ENCODE data around the gene PRM1. TPM values are rescaled to one million over a fixed set of nuclear protein-coding genes. Genes with fewer than 3 reads are reported as not detected.

Gene PRM1
- total and polyA plus RNA-seq, 2 of the 13 experiments (the other 11 are each of a cell fraction or from before 2014, with no cell fraction given) = not detected

DNA sequence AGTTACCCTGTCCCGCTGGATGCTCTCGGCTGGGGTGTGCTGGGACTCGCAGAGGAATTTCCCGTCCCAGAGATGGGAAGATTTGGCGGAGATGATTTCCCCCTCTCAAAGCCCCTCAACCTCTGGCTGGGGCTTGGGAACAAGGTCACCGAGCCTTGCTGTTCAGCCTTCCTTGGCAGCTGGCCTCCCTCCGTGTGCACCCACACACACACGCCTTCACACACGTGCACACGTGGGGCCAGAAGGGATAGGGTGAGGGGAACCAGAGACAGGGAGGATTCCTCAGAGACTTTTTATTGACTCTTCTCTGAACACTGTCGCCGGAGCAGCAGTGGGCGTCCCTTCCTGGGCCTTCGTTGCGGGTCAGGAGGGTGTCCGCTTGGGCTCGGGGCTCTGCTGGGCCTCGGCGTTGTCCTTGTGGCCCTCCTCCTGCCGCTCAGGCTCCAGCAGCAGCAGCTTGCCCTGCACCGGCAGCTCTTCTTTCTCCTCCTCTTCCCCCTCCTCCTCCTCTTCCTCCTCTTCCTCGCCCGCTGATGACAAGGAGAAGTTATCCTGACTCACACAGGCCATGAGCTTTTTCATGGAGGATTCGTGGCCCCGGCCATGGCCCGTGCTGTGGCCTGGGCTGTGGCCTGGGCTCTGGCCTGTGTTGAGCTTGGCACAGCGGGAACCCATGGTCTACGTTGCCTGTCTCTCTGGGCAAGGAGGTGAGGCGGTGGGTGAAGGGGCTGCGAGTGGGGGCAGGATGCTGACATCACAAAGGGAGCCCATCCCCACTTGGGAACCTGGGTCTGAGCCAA is 8.0 kb downstream of the PRM1 start, which contains the start of gene PRM3 (continued):
- TF ChIP-seq FOSL2 (CRISPR knock-in tag; IDR thresholded peaks at IDR 0.05) (no peak), DR1 (CRISPR knock-in tag; IDR thresholded peaks at IDR 0.05) (no peak), YEATS4 (CRISPR knock-in tag; IDR thresholded peaks at IDR 0.05; ENCODE audit: borderline replicate concordance) (no peak), ZFP1 (CRISPR knock-in tag; IDR thresholded peaks at IDR 0.05) (no peak)
- TF ChIP-seq, protein P1, sequence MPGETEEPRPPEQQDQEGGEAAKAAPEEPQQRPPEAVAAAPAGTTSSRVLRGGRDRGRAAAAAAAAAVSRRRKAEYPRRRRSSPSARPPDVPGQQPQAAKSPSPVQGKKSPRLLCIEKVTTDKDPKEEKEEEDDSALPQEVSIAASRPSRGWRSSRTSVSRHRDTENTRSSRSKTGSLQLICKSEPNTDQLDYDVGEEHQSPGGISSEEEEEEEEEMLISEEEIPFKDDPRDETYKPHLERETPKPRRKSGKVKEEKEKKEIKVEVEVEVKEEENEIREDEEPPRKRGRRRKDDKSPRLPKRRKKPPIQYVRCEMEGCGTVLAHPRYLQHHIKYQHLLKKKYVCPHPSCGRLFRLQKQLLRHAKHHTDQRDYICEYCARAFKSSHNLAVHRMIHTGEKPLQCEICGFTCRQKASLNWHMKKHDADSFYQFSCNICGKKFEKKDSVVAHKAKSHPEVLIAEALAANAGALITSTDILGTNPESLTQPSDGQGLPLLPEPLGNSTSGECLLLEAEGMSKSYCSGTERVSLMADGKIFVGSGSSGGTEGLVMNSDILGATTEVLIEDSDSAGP (CRISPR knock-in tag; IDR thresholded peaks at IDR 0.05; ENCODE audit: borderline replicate concordance) = peak; percentile 72; the same call in 1 of the 2 replicates

DNA sequence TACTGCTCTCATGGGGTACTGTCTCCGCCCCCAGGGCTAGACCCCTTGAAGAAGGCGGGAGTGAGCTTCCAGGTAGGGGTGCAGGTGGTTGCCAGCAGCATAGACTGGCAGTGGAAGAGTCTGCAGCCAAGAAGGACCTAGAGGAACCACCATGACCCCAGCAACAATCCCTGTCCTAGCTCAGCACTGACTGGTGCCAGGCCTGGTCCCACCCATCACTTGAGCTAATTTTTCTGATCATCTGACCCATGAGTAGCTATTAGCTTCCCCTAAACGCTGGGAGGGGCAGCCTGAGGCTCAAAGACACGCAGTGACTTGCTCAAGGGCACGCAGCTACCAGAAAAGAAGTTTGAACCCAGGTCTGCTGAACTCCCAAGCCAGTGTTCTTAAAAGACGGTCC is 8.6 kb downstream of the PRM1 start:
- ChIA-PET POLR2A (interaction anchor here (2.9 to 14.0 kb wide), 2 partner anchors 15 to 25 kb away, joined by 31 to 351 read pairs; partner anchors contain the start of gene SOCS1), CTCF (ENCODE audit: low intra/inter-chr PET ratio, low total read pairs) (no interaction called here)
- Histone ChIP-seq H3K4me1 (ENCODE audit: insufficient read depth, low read length) (peaks cover 90% of the 10 kb centered on the region), H3K4me2 (ENCODE audit: low read depth, low read length) (no peak overlapping the region), H3K27me3 (ENCODE audit: control insufficient read depth in 1 of 2, insufficient read depth in 2 of 2, low read length in 2 of 2) (no peaks in the 10 kb centered on the region), H3K79me2 (ENCODE audit: insufficient read depth, low read length) (no peaks in the 10 kb centered on the region), H3K4me3 (replicated peaks in 1 of 3; ENCODE audit: insufficient read depth in 1 of 3, low read depth in 2 of 3, low read length in 3 of 3) (no peak overlapping the region), H3K36me3 (replicated peaks in 1 of 2; ENCODE audit: control insufficient read depth in 1 of 2, insufficient read depth in 2 of 2, low read length in 2 of 2) (no peaks in the 10 kb centered on the region), H4K20me1 (ENCODE audit: insufficient read depth, low read length) (no peaks in the 10 kb centered on the region), H3K27ac (ENCODE audit: extremely low read length, insufficient read depth, low read length) (peak overlapping the region; percentile 81), H3K9ac (ENCODE audit: insufficient read depth, low read depth, low read length) (no peak overlapping the region), H3K9me3 (ENCODE audit: low read length) (no peaks in the 10 kb centered on the region), H2AFZ (ENCODE audit: low read length) (no peak overlapping the region)
- in situ Hi-C loops (cut with HindIII; ENCODE audit: extremely low pct_ligation_motif_present, low pct_unique_long_range_greater_than_20kb) (no loop called here), intact Hi-C loops (cut with micrococcal nuclease; ENCODE audit: unreplicated experiment) (no loop called here)
- FAIRE-seq = no peak
- no peak for DNase-seq (ENCODE audit: low spot score)
- no peak for ATAC-seq
- no TSS peak for BruUV-seq (replicated peaks)
- 86% methylated on average over 6 of the region's 6 CpGs for WGBS (ENCODE audit: low lambda C conversion rate)
- no peak for TF ChIP-seq YY1 (IDR thresholded peaks at IDR 0.05; ENCODE audit: insufficient read depth, insufficient replicate concordance, low read depth, low read length)
- no peak for TF ChIP-seq KAT8 (CRISPR knock-in tag; IDR thresholded peaks at IDR 0.05)
- TF ChIP-seq, protein P2, sequence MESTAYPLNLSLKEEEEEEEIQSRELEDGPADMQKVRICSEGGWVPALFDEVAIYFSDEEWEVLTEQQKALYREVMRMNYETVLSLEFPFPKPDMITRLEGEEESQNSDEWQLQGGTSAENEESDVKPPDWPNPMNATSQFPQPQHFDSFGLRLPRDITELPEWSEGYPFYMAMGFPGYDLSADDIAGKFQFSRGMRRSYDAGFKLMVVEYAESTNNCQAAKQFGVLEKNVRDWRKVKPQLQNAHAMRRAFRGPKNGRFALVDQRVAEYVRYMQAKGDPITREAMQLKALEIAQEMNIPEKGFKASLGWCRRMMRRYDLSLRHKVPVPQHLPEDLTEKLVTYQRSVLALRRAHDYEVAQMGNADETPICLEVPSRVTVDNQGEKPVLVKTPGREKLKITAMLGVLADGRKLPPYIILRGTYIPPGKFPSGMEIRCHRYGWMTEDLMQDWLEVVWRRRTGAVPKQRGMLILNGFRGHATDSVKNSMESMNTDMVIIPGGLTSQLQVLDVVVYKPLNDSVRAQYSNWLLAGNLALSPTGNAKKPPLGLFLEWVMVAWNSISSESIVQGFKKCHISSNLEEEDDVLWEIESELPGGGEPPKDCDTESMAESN (CRISPR knock-in tag; conservative IDR thresholded peaks at IDR 0.05) = no peak
- no peak for TF ChIP-seq RBM22 (optimal IDR thresholded peaks at IDR 0.05; ENCODE audit: low read length)
- no peak for TF ChIP-seq NFYC (CRISPR knock-in tag; IDR thresholded peaks at IDR 0.05)
- TF ChIP-seq ZKSCAN5 (CRISPR knock-in tag; IDR thresholded peaks at IDR 0.05) = no peak; the same call in 1 of the 2 replicates
- TF ChIP-seq ZNF530 (CRISPR knock-in tag; IDR thresholded peaks at IDR 0.05; ENCODE audit: low read depth) = peak; percentile 48; the same call in 1 of the 2 replicates
- no peak for TF ChIP-seq RARG (CRISPR knock-in tag; IDR thresholded peaks at IDR 0.05; ENCODE audit: low read depth)
- TF ChIP-seq ZC3H13 (CRISPR knock-in tag; IDR thresholded peaks at IDR 0.05) = 0 out of 2 replicates have a peak, but pooled peaks have one; percentile 45
- TF ChIP-seq, protein P3, sequence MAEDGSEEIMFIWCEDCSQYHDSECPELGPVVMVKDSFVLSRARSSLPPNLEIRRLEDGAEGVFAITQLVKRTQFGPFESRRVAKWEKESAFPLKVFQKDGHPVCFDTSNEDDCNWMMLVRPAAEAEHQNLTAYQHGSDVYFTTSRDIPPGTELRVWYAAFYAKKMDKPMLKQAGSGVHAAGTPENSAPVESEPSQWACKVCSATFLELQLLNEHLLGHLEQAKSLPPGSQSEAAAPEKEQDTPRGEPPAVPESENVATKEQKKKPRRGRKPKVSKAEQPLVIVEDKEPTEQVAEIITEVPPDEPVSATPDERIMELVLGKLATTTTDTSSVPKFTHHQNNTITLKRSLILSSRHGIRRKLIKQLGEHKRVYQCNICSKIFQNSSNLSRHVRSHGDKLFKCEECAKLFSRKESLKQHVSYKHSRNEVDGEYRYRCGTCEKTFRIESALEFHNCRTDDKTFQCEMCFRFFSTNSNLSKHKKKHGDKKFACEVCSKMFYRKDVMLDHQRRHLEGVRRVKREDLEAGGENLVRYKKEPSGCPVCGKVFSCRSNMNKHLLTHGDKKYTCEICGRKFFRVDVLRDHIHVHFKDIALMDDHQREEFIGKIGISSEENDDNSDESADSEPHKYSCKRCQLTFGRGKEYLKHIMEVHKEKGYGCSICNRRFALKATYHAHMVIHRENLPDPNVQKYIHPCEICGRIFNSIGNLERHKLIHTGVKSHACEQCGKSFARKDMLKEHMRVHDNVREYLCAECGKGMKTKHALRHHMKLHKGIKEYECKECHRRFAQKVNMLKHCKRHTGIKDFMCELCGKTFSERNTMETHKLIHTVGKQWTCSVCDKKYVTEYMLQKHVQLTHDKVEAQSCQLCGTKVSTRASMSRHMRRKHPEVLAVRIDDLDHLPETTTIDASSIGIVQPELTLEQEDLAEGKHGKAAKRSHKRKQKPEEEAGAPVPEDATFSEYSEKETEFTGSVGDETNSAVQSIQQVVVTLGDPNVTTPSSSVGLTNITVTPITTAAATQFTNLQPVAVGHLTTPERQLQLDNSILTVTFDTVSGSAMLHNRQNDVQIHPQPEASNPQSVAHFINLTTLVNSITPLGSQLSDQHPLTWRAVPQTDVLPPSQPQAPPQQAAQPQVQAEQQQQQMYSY (CRISPR knock-in tag; IDR thresholded peaks at IDR 0.05) = no peak
- TF ChIP-seq ZNF274 (CRISPR knock-in tag; IDR thresholded peaks at IDR 0.05) = 0 out of 2 replicates have a peak, but pooled peaks have one; percentile 11
